ENCODE data around the gene JDP2. TPM values are rescaled to one million over a fixed set of nuclear protein-coding genes. Genes with fewer than 3 reads are reported as not detected.
"Not testable (repeated sequence)": the region's sequence is repeated elsewhere in the genome, so short reads cannot be mapped to it uniquely, and the experiment has no call there.

Gene JDP2, protein sequence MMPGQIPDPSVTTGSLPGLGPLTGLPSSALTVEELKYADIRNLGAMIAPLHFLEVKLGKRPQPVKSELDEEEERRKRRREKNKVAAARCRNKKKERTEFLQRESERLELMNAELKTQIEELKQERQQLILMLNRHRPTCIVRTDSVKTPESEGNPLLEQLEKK
- total RNA-seq = 1 to 10 TPM; 2.6 to 2.9 TPM

DNA sequence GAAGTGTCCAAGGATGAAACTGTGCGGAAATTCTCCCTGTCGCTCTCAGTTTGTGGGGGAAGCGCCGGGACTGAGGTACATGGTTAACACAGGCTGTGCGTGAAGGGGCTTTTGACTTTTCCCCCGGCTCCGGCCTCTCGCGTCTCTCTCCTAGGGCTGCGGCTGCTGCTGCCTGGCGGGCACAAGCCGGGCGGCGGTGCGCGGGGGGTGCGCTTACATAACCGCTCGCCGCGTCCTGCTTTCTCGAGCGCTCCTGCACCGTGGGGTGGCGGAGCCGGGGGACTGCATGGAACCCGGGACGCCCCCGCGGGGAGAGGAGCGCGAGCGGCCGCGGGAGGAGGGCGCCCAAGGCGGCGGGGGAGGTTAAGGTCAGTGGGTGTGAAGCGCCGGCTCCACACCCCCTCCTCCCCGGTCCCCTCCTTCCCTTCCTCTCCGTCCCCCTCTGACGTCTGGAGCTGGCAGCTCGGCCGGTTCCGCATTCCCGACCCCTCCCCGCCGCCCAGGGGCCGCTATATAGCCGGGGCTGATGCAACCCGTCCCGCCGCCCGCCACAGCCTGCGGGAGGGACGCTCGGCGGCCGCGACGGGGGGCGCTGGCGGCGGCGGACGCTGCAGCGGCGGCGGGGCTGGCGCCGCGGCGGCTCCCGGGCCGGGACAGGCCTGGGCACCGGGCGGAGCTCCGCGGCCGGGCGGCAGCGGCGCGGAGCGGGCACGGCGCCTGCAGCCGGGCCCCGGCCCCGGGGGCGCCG lies at the start of gene JDP2:
Gene JDP2 (plus strand): TSS at position 541 of the 748 bp plus-strand sequence. CDS start 9,899 bp downstream, outside the sequence.
- POLR2A ChIA-PET = interaction anchor here (0.8 to 1.1 kb wide), 3 partner anchors 11 to 95 kb away, joined by 3 to 4 read pairs (median 3); no protein-coding TSS in a partner anchor
- CTCF ChIA-PET = no interaction called here
- H3K27me3 Mint-ChIP-seq = peaks cover 39% of the 10 kb centered on the region
- H3K9me3 Mint-ChIP-seq = peaks cover 10% of the 10 kb centered on the region
- DNase-seq = peak; percentile 35
- H3K36me3 Mint-ChIP-seq (ENCODE audit: low read depth) = no peaks in the 10 kb centered on the region
- H3K4me1 Mint-ChIP-seq = peaks cover 9% of the 10 kb centered on the region
- peak within 1 kb of the TSS; percentile 66 for H3K4me3 Mint-ChIP-seq
- H3K27ac Mint-ChIP-seq = peak within 1 kb of the TSS; percentile 2

DNA sequence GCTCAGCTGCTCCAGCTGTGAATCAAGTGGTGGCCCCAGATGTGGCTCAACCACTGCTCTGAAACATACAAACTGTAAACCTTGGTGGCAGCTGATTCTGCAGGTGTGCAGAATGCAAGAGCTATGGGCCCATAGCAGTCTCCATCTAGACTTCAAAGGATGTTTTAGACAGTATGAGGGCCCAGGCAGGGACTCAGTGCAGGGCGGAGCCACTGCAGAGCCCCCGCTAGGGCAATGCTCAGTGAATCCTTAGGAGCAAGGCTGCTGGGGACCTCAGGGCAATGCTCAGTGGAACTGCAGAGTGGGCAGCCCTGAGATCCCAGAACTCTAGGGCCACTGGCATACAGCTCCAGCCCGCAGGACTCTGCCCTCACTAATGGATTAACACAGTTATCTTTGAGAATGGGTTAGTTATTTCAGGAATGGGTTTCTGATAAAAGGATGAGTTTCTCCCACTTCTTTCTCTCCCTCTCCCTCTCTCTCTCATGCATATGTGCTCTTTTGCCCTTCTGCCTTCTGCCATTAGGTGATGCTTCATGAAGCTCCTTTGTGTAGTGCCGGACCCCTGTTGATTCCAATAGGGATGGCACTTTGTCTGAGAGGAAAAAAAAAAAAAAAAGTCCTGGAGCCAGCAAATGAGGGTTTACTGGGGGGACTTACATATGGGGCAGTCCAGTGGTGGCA lies 48.4 kb upstream of the JDP2 start:
- ChIA-PET CTCF (no interaction called here), POLR2A (no interaction called here)
- no peaks in the 10 kb centered on the region for H3K9me3 Mint-ChIP-seq
- no peaks in the 10 kb centered on the region for H3K36me3 Mint-ChIP-seq (ENCODE audit: low read depth)
- no peak for DNase-seq
- no peak overlapping the region for H3K4me3 Mint-ChIP-seq
- no peaks in the 10 kb centered on the region for H3K4me1 Mint-ChIP-seq
- peaks cover 11% of the 10 kb centered on the region for H3K27me3 Mint-ChIP-seq
- no peak overlapping the region for H3K27ac Mint-ChIP-seq

DNA sequence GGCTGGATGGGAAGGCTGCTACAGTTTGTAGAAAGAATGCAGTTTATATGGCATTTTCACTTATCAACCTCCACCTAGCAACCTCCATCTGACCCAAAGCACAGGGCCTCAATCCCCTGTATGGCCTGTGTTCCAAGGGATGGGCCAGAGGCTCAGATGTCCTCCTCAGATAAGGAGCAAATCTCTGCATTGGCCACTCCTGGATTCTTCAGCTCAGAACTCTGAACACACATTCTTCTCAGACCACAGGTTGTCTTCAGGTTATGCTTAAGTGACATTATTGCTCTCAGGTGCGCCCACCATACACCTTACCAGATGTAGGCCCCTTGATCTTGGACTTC lies 47.9 kb upstream of the JDP2 start:
- peak; percentile 3 for DNase-seq
- H3K27ac Mint-ChIP-seq = no peak overlapping the region
- ChIA-PET POLR2A (interaction anchor here (1.1 kb wide), 1 partner anchor 257 kb away, joined by 3 read pairs; no protein-coding TSS in a partner anchor), CTCF (no interaction called here)
- no peaks in the 10 kb centered on the region for H3K9me3 Mint-ChIP-seq
- H3K36me3 Mint-ChIP-seq (ENCODE audit: low read depth) = no peaks in the 10 kb centered on the region
- H3K4me1 Mint-ChIP-seq = no peaks in the 10 kb centered on the region
- no peak overlapping the region for H3K4me3 Mint-ChIP-seq
- H3K27me3 Mint-ChIP-seq = peaks cover 14% of the 10 kb centered on the region

DNA sequence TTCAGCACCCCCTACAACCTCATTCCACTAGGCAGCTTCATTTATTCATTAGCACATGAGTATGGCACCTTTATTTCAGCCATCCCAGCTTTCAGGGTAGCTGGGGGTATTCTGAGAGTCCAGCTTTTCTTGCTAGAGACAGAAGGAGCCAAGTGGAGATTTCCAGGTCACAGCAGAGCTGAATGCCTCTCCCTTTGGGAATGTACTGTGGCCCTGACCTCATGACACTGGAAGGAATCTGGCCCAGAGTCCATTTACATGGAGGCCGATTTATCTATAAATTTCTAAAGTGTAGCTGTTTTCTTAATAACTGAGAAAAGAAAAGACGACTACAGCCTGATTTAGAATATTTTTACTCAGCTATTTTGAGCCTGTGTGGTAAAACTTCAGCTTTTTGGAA lies 47.2 kb upstream of the JDP2 start:
- CTCF ChIA-PET = interaction anchor here (2.0 kb wide), 1 partner anchor 108 kb away, joined by 6 read pairs; no protein-coding TSS in a partner anchor
- no peak for DNase-seq
- no peak overlapping the region for H3K27ac Mint-ChIP-seq
- POLR2A ChIA-PET = interaction anchor here (1.1 kb wide), 1 partner anchor 256 kb away, joined by 3 read pairs; no protein-coding TSS in a partner anchor
- H3K4me1 Mint-ChIP-seq = no peaks in the 10 kb centered on the region
- no peaks in the 10 kb centered on the region for H3K9me3 Mint-ChIP-seq
- no peak overlapping the region for H3K4me3 Mint-ChIP-seq
- H3K36me3 Mint-ChIP-seq (ENCODE audit: low read depth) = no peaks in the 10 kb centered on the region
- peaks cover 16% of the 10 kb centered on the region for H3K27me3 Mint-ChIP-seq

DNA sequence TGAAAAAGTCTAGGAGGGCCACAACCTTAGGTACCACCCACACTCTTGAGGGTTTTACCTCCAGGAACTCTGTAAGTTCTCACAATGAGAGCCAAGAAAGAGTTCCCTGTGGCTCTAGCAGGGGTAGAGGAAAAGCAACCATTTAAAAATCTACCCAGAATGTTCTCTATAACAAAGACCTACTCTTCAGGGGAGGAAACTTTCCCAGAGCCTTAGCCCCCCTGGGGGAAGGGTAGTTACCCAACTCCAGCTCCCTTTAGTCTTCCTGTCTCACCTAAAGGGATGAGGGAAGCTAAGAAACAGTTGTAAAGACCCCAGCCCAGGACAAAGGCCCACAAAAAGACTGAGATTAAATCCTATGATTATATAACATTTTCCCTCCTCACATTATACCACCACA lies 46.2 kb upstream of the JDP2 start:
- H3K9me3 Mint-ChIP-seq = no peaks in the 10 kb centered on the region
- H3K27ac Mint-ChIP-seq = no peak overlapping the region
- peaks cover 24% of the 10 kb centered on the region for H3K27me3 Mint-ChIP-seq
- CTCF ChIA-PET = interaction anchor here (2.0 kb wide), 1 partner anchor 107 kb away, joined by 6 read pairs; no protein-coding TSS in a partner anchor
- DNase-seq = no peak
- no peaks in the 10 kb centered on the region for H3K36me3 Mint-ChIP-seq (ENCODE audit: low read depth)
- no peak overlapping the region for H3K4me3 Mint-ChIP-seq
- POLR2A ChIA-PET = no interaction called here
- no peaks in the 10 kb centered on the region for H3K4me1 Mint-ChIP-seq

DNA sequence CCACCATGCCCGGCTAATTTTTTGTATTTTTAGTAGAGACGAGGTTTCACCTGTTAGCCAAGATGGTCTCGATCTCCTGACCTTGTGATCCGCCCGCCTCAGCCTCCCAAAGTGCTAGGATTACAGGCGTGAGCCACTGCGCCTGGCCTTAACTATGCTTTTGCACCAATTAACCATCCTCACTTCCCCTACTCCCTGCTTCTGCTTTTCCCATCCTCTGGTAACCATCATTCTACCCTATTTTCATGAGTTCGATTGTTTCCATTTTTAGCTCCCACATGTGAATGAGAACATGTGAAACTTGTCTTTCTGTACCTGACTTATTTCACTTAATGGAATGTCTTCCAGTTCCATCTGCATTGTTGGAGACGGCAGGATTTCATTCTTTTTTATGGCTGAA lies 44.6 kb upstream of the JDP2 start:
- H3K9me3 Mint-ChIP-seq; H3K4me3 Mint-ChIP-seq; H3K27ac Mint-ChIP-seq; H3K36me3 Mint-ChIP-seq (ENCODE audit: low read depth); H3K4me1 Mint-ChIP-seq; POLR2A ChIA-PET: not testable (repeated sequence)
- peaks cover 35% of the 10 kb centered on the region for H3K27me3 Mint-ChIP-seq
- DNase-seq = peak; percentile 1
- CTCF ChIA-PET = interaction anchor here (1.2 to 1.5 kb wide), 2 partner anchors 11 to 48 kb away, joined by 3 to 4 read pairs; no protein-coding TSS in a partner anchor

DNA sequence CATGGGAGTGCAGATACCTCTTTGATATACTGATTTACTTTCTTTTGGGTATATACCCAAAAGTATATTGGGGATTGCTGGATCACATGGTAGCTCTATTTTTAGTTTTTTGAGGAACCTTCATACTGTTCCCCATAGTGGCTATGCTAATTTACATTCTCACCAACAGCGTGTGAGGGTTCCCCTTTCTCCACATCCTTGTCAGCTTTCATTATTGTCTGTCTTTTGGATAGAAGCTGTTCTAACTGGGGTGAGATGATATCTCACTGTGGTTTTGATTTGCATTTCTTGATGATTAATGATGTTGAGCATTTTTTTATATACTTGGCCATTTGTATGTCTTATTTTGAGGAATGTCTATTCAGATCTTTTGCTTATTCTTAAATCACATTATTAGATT lies 44.1 kb upstream of the JDP2 start:
- no peaks in the 10 kb centered on the region for H3K36me3 Mint-ChIP-seq (ENCODE audit: low read depth)
- H3K9me3 Mint-ChIP-seq = no peaks in the 10 kb centered on the region
- ChIA-PET POLR2A (interaction anchor here (0.9 to 1.1 kb wide), 2 partner anchors 8 to 13 kb away, joined by 3 read pairs; no protein-coding TSS in a partner anchor), CTCF (interaction anchor here (1.2 to 1.5 kb wide), 2 partner anchors 10 to 49 kb away, joined by 3 to 4 read pairs; no protein-coding TSS in a partner anchor)
- no peaks in the 10 kb centered on the region for H3K4me1 Mint-ChIP-seq
- no peak for DNase-seq
- H3K27ac Mint-ChIP-seq = no peak overlapping the region
- no peak overlapping the region for H3K4me3 Mint-ChIP-seq
- H3K27me3 Mint-ChIP-seq = peaks cover 37% of the 10 kb centered on the region

DNA sequence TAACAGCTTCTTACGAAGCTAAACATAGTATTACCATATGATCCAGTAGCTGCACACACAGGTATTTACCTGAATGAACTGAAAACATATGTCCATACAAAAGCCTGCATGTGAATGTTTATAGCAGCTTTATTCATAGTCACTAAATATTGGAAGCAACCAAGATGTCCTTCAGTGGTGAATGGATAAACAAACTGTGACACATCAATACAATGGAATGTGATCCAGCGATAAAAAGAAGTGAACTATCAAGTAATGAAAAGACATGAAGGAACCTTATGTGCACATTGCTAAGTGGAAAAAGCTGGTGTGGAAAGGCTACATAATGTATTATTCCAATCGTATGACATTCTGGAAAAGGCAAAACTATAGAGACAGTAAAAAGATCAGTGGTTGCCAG lies 38.1 kb upstream of the JDP2 start:
- no peaks in the 10 kb centered on the region for H3K36me3 Mint-ChIP-seq (ENCODE audit: low read depth)
- H3K4me3 Mint-ChIP-seq = no peak overlapping the region
- CTCF ChIA-PET = interaction anchor here (1.0 kb wide), 1 partner anchor 84 kb away, joined by 3 read pairs; no protein-coding TSS in a partner anchor
- H3K9me3 Mint-ChIP-seq = no peaks in the 10 kb centered on the region
- H3K4me1 Mint-ChIP-seq = no peaks in the 10 kb centered on the region
- POLR2A ChIA-PET = interaction anchor here (0.5 kb wide), 1 partner anchor 199 kb away, joined by 4 read pairs; no protein-coding TSS in a partner anchor
- no peak for DNase-seq
- no peak overlapping the region for H3K27ac Mint-ChIP-seq
- H3K27me3 Mint-ChIP-seq = peaks cover 37% of the 10 kb centered on the region

DNA sequence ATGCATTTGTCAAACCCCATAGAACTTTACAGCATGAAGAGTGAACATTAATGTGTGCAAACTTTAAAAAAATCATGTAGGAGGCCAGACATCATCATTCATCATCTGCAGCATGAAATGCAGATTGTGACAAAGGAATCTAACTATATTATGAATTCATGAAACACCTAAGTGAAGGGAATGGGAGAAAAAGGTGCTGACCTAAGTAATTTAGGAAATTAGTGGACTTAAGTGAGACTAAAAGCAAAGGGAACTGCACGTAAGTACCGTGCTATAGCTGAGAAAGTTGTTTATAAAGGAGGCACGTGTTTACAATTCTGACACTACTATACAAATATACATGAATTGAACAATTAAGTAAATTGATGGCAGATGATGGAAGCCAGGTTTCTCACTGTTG lies 37.6 kb upstream of the JDP2 start:
- ChIA-PET POLR2A (no interaction called here), CTCF (no interaction called here)
- no peak overlapping the region for H3K27ac Mint-ChIP-seq
- H3K4me1 Mint-ChIP-seq = no peaks in the 10 kb centered on the region
- H3K4me3 Mint-ChIP-seq = no peak overlapping the region
- peaks cover 33% of the 10 kb centered on the region for H3K27me3 Mint-ChIP-seq
- H3K36me3 Mint-ChIP-seq (ENCODE audit: low read depth) = no peaks in the 10 kb centered on the region
- no peak for DNase-seq
- no peaks in the 10 kb centered on the region for H3K9me3 Mint-ChIP-seq

DNA sequence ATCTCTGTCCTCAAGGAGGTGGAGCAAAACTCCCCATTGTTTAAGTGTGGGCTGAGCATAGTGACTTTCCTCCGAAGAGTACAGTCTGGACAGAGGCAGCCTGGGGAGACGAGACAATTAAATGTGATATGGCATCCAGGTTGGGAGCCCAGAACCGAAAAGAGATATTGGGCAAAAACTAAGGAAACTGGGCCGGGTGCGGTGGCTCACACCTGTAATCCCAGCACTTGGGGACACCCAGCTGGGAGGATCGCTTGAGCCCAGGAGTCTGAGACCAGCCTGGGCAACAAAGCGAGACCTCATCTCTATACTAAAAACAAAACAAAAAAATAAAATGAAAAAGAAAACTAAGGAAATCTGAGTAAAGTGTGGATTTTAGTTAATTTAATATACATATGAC lies 35.9 kb upstream of the JDP2 start:
- POLR2A ChIA-PET = no interaction called here
- H3K27ac Mint-ChIP-seq = no peak overlapping the region
- H3K36me3 Mint-ChIP-seq (ENCODE audit: low read depth) = no peaks in the 10 kb centered on the region
- H3K4me1 Mint-ChIP-seq = no peaks in the 10 kb centered on the region
- H3K27me3 Mint-ChIP-seq = peaks cover 26% of the 10 kb centered on the region
- CTCF ChIA-PET = no interaction called here
- H3K4me3 Mint-ChIP-seq = no peak overlapping the region
- no peak for DNase-seq
- H3K9me3 Mint-ChIP-seq = no peaks in the 10 kb centered on the region

DNA sequence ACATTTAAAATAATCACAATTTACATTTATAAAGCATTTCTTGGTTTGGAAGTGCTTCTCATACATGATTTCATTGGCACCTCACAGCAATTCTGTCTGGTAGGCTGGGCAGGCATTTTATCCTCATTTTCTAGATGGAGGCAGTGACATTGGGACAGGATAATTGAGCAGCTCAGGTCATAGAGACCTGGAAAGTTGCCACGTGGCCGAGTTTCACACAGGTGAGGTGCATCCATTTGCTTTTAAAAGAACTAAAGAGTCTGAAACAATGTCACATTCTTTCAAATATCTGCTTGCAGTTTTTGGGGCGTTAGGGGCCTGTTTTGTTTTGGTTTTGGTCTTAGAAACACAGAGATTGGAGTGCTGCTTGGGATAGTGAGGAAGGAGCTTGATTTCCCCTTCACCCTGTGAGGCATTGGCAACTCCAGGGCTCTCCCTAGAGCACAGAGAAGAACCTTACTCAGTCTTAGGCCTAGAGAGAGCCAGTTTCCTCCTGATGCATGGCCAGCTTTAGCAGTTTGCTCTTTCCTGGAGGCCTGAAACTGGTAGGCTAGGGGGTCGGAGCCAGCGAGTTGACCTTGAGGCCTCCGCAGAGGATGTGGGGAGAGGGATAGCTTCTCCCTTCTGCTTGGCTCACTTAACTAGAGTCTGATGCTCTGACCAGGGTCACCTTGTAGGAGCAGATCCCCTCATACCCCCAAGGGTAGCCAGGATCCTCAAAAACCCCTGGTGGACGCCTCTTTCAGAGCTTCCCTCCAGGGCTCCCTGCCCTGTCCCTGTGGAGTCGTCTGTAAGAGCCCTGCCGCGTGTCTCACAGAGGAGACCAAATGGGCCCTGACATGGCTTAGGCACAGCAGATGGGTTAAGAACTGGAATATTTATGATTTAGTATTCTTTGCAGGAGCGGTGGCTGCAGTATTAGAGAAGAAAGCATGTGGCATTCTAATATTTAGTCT lies 34.9 kb upstream of the JDP2 start:
- Mint-ChIP-seq H3K4me3 (no peak overlapping the region), H3K27me3 (peaks cover 21% of the 10 kb centered on the region), H3K4me1 (no peaks in the 10 kb centered on the region), H3K9me3 (no peaks in the 10 kb centered on the region), H3K36me3 (ENCODE audit: low read depth) (no peaks in the 10 kb centered on the region), H3K27ac (no peak overlapping the region)
- POLR2A ChIA-PET = interaction anchor here (0.6 to 1.0 kb wide), 2 partner anchors 18 to 63 kb away, joined by 3 read pairs; no protein-coding TSS in a partner anchor
- CTCF ChIA-PET = interaction anchor here (1.6 kb wide), 1 partner anchor 9 kb away, joined by 4 read pairs; no protein-coding TSS in a partner anchor
- DNase-seq = no peak

DNA sequence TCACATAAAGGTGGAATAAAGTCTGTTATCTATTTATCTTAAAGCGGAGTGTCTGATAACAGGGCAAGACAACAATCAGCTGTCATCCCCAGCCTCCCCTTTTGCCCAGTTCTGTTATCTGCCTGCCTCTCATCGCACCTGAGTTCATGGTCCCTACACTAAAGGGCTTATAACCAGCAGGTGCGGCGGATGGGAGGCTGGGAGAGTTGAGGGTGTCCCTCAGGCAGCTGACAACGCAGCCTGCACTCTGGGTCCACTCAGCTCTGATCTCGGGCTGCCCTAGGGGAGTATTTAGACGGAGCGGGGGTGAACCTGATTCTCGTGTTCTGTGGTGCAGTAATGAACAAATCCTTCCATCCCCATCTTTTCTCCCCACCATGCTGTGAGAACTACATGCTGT lies 34.0 kb upstream of the JDP2 start:
- peaks cover 15% of the 10 kb centered on the region for H3K27me3 Mint-ChIP-seq
- ChIA-PET POLR2A (interaction anchor here (1.0 kb wide), 1 partner anchor 17 kb away, joined by 3 read pairs; no protein-coding TSS in a partner anchor), CTCF (interaction anchor here (1.6 kb wide), 1 partner anchor 10 kb away, joined by 4 read pairs; no protein-coding TSS in a partner anchor)
- peaks cover 2% of the 10 kb centered on the region for H3K9me3 Mint-ChIP-seq
- H3K36me3 Mint-ChIP-seq (ENCODE audit: low read depth) = no peaks in the 10 kb centered on the region
- H3K4me1 Mint-ChIP-seq = no peaks in the 10 kb centered on the region
- DNase-seq = no peak
- no peak overlapping the region for H3K4me3 Mint-ChIP-seq
- H3K27ac Mint-ChIP-seq = no peak overlapping the region

All from activated CD4-positive, alpha-beta memory T cell treated with anti-CD3 and anti-CD28 coated beads, Interleukin-2, amount 10 ng/mL, durations not matched to agents 7 days and 5 days (primary cell).